Panc1 (cell line): ENCODE data around the gene OR4P4. TPM values are rescaled to one million over a fixed set of nuclear protein-coding genes. Genes with fewer than 3 reads are reported as not detected.

Experiments
- ATAC-seq: fragments of 200-7000 bp; cut with Tn5 transposase; 2 replicates; pipeline ENCODE4 v1.9.1; 2020; ENCODE audit warnings: mild to moderate bottlenecking, moderate library complexity
- BruUV-seq: library from RNA; stranded (reverse); fragments of 400-500 nt; replicated peaks from 2 replicates; lab custom pipeline; 2021; lab: Mats Ljungman, UMichigan
- CTCF ChIA-PET: fragments of 300-600 bp; sonication (Branson Sonifier 250); formaldehyde crosslinking; loops from one replicate; lab custom pipeline; 2022; ENCODE audit warnings: antibody characterized with exemption; lab: Charles Lee
- POLR2A ChIA-PET: fragments of 300-600 bp; sonication (Branson Sonifier 250); formaldehyde crosslinking; loops from one replicate; lab custom pipeline; 2022; ENCODE audit warnings: antibody characterized with exemption; lab: Charles Lee
- DNase-seq: peaks from one replicate; pipeline ENCODE4 v3.0.0-alpha.2; 2010; ENCODE audit warnings: low read depth, low spot score
- H3K27ac ChIP-seq: 2 replicates; pipeline ENCODE4 v1.5.1; 2011; ENCODE audit warnings: mild to moderate bottlenecking, low read length, inconsistent platforms
- H3K27me3 ChIP-seq: fragments of 200-500 bp; sonication (Bioruptor generic); 2 replicates; pipeline ENCODE4 v1.6.0; 2014; ENCODE audit warnings: low read length, inconsistent platforms; ENCODE audit not compliant: control insufficient read depth, insufficient read depth
- H3K36me3 ChIP-seq: fragments of 200-500 bp; sonication (Bioruptor generic); 2 replicates; pipeline ENCODE4 v1.5.1; 2014; ENCODE audit warnings: inconsistent platforms, mild to moderate bottlenecking, low read length, moderate library complexity; ENCODE audit not compliant: control insufficient read depth, insufficient read depth
- H3K4me1 ChIP-seq: 2 replicates; pipeline ENCODE4 v1.5.1; 2011; ENCODE audit warnings: inconsistent platforms, mild to moderate bottlenecking, low read length, moderate library complexity; ENCODE audit not compliant: control insufficient read depth, insufficient read depth
- H3K4me3 ChIP-seq, 2 experiments: 2 replicates each; pipeline ENCODE4 v1.5.1; 2011 to 2012; ENCODE audit warnings: low read depth in 2 of 2, low read length in 2 of 2, mild to moderate bottlenecking in 2 of 2, inconsistent platforms in 1 of 2, moderate library complexity in 1 of 2
- H3K9me3 ChIP-seq: fragments of 200-500 bp; sonication (Bioruptor generic); 2 replicates; pipeline ENCODE4 v1.5.1; 2014; ENCODE audit warnings: low read depth, mild to moderate bottlenecking, inconsistent platforms, low read length, moderate library complexity; ENCODE audit not compliant: control insufficient read depth, insufficient read depth
- POLR2AphosphoS5 ChIP-seq: IDR thresholded peaks from 2 replicates; pipeline ENCODE4 v1.6.1; 2012; ENCODE audit warnings: mild to moderate bottlenecking, low read depth, low read length, moderate library complexity
- SIN3A ChIP-seq: IDR thresholded peaks from 2 replicates; pipeline ENCODE4 v1.6.1; 2012; ENCODE audit warnings: low read depth, mild to moderate bottlenecking, low read length, moderate library complexity, borderline replicate concordance; ENCODE audit not compliant: insufficient read depth
- TCF7L2 ChIP-seq: IDR thresholded peaks from 2 replicates; pipeline ENCODE4 v1.6.1; 2011; ENCODE audit warnings: mild to moderate bottlenecking, low read depth, low read length, inconsistent platforms
- in situ Hi-C: cut with HindIII; loops from 2 replicates; pipeline ENCODE4 v1.10.0; 2016; ENCODE audit warnings: low sequenced_read_pairs, low pct_unique_long_range_greater_than_20kb
- intact Hi-C: fragments of 100-400 bp; cut with micrococcal nuclease; formaldehyde crosslinking; loops from one replicate; pipeline ENCODE4 v1.10.0; 2022; ENCODE audit not compliant: unreplicated experiment
- total RNA-seq: library from RNA; stranded (reverse); gene quantifications from one replicate; pipeline ENCODE4 v1.2.1, GENCODE V29; 2021; ENCODE audit not compliant: unreplicated experiment
- TF ChIP-seq, protein P1 (sequence below): fragments of 450-650 bp; IDR thresholded peaks from 2 replicates; pipeline ENCODE4 v1.5.1; 2017; ENCODE audit warnings: mild to moderate bottlenecking
- TF ChIP-seq, protein P2 (sequence below), 2 experiments: IDR thresholded peaks; 2 replicates each; pipeline ENCODE4 v1.6.1; 2011 to 2012; ENCODE audit warnings: low read depth in 2 of 2, control low read depth in 1 of 2, low read length in 1 of 2, mild to moderate bottlenecking in 1 of 2, moderate library complexity in 1 of 2; ENCODE audit not compliant: insufficient read depth in 1 of 2

The OR4P4 gene
- total RNA-seq, 1 experiment from 2014 or later: not detected

DNA sequence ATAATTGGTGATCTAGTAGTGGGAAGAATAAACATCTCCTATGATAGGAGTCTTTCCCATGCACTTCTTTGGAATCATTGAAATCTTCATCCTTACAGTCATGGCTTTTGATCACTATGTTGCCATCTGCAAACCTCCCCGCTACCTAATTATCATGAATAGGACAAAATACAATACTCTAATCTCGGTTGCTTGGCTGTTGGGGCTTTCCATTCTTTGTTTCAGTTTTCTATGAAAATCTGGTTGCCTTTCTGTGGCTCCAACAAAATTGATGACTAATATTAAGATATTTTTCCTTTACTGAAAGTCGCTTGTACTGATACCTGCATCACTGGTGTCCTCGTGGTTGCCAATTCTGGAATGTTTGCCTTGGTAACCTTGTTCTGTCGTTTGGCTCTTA is 38.9 kb downstream of the OR4P4 start:
- ChIA-PET POLR2A (no interaction called here), CTCF (no interaction called here)
- Histone ChIP-seq H3K4me3 (no peak overlapping the region), H3K9me3 (no peaks in the 10 kb centered on the region), H3K27ac (no peak overlapping the region), H3K36me3 (no peaks in the 10 kb centered on the region), H3K27me3 (no peaks in the 10 kb centered on the region), H3K4me1 (no peaks in the 10 kb centered on the region)
- in situ Hi-C loops (no loop called here), intact Hi-C loops (loop anchor here (5.0 kb wide), 1 partner anchor 48 kb away; a partner anchor contains a TSS)
- BruUV-seq: no TSS peak
- TF ChIP-seq, protein P1, sequence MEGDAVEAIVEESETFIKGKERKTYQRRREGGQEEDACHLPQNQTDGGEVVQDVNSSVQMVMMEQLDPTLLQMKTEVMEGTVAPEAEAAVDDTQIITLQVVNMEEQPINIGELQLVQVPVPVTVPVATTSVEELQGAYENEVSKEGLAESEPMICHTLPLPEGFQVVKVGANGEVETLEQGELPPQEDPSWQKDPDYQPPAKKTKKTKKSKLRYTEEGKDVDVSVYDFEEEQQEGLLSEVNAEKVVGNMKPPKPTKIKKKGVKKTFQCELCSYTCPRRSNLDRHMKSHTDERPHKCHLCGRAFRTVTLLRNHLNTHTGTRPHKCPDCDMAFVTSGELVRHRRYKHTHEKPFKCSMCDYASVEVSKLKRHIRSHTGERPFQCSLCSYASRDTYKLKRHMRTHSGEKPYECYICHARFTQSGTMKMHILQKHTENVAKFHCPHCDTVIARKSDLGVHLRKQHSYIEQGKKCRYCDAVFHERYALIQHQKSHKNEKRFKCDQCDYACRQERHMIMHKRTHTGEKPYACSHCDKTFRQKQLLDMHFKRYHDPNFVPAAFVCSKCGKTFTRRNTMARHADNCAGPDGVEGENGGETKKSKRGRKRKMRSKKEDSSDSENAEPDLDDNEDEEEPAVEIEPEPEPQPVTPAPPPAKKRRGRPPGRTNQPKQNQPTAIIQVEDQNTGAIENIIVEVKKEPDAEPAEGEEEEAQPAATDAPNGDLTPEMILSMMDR: no peak
- TF ChIP-seq, protein P2, sequence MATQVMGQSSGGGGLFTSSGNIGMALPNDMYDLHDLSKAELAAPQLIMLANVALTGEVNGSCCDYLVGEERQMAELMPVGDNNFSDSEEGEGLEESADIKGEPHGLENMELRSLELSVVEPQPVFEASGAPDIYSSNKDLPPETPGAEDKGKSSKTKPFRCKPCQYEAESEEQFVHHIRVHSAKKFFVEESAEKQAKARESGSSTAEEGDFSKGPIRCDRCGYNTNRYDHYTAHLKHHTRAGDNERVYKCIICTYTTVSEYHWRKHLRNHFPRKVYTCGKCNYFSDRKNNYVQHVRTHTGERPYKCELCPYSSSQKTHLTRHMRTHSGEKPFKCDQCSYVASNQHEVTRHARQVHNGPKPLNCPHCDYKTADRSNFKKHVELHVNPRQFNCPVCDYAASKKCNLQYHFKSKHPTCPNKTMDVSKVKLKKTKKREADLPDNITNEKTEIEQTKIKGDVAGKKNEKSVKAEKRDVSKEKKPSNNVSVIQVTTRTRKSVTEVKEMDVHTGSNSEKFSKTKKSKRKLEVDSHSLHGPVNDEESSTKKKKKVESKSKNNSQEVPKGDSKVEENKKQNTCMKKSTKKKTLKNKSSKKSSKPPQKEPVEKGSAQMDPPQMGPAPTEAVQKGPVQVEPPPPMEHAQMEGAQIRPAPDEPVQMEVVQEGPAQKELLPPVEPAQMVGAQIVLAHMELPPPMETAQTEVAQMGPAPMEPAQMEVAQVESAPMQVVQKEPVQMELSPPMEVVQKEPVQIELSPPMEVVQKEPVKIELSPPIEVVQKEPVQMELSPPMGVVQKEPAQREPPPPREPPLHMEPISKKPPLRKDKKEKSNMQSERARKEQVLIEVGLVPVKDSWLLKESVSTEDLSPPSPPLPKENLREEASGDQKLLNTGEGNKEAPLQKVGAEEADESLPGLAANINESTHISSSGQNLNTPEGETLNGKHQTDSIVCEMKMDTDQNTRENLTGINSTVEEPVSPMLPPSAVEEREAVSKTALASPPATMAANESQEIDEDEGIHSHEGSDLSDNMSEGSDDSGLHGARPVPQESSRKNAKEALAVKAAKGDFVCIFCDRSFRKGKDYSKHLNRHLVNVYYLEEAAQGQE (IDR thresholded peaks at IDR 0.05; ENCODE audit: insufficient read depth in 1 of 2, low read depth in 2 of 2, low read length in 1 of 2): no peak
- TF ChIP-seq TCF7L2 (no peak), SIN3A (no peak), POLR2AphosphoS5 (no peak)
- DNase-seq: no peak
- no peak for ATAC-seq

Other genes with a start within 250 kb of the OR4P4 start
- not detected for gene OR4C15, start 80.6 kb upstream of the OR4P4 start, total RNA-seq
- not detected for gene OR4C16, start 63.0 kb upstream of the OR4P4 start, total RNA-seq
- gene OR4C11, start 27.5 kb upstream of the OR4P4 start, total RNA-seq: not detected
- not detected for gene OR4S2, start 13.2 kb downstream of the OR4P4 start, total RNA-seq
- not detected for gene OR4C6, start 27.1 kb downstream of the OR4P4 start, total RNA-seq
- gene OR5D13, start 138.3 kb downstream of the OR4P4 start, total RNA-seq: not detected
- not detected for gene OR5D14, start 160.4 kb downstream of the OR4P4 start, total RNA-seq
- not detected for gene OR5L1, start 176.3 kb downstream of the OR4P4 start, total RNA-seq
- gene OR5D18, start 184.5 kb downstream of the OR4P4 start, total RNA-seq: not detected
- not detected for gene OR5L2, start 192.1 kb downstream of the OR4P4 start, total RNA-seq
- not detected for gene OR5D16, start 203.6 kb downstream of the OR4P4 start, total RNA-seq
- not detected for gene TRIM51, start 248.2 kb downstream of the OR4P4 start, total RNA-seq